ENCODE results near the gene PCID2.
A peak's percentile ranks its signal among the peaks of the same experiment; 100 is the strongest.

DNA sequence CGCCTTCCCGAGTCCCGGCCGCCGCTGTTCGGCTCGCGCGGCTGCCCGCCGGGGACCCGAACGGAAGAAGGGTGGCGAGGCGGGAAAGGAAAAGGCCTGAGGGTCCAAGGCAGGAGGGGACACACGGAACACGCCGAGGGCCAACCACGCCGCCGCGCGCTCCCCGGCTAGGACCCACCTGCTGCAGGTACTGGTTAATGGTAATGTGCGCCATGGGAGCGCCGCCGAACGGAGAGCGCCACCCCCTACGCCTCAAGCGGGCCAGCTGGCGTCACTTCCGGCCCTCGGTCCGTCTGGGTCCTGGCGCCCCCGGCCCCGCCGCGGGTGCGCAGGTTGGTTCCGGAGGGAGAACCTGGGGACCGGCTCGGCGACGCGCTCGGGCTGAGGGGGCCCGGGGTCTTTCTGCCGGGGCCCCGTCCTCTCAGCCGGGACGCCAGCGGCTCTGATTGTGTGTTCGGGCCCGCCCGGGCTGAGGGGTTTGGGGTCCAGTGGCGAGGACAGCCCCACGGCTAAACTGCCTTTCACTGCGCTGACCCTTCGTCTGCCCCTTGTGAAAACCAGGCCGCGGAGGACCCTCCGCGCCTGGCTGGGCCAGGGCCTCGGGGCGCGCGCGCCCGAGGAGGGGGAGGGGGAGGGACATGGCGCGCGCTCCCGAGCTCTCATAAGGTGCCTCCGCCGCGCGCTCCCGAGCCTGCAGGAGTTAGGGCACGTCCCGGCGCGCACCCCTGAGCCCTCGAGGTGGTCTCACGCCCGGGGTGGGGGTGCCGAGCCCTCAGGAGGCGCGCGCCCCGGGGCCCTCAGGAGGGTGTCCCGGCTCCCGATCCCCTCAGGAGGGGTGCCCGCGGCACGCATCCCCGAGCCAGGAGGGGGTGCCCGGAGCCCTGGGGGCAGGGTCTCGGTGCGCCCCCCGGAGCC is at the start of gene PCID2:
- TF ChIP-seq CTCF (IDR thresholded peaks at IDR 0.05) (peak in 2 of 6 experiments; percentile 8 to 12), POLR2A (IDR thresholded peaks at IDR 0.05) (peak in 2 of 4 donors; percentile 60 to 82)
